Nephron (organoid): ENCODE results near the gene PLA2G1B.

Experiments used
- H3K27ac Mint-ChIP-seq, 3 experiments: 2 replicates each; pipeline ENCODE4 v1.8.0; 2020; ENCODE audit warnings: mixed read lengths in 3 of 3, mild to moderate bottlenecking in 2 of 3, moderate library complexity in 1 of 3
- H3K27me3 Mint-ChIP-seq: 2 replicates; pipeline ENCODE4 v1.8.0; 2021; ENCODE audit warnings: low read depth, mild to moderate bottlenecking, moderate library complexity, mixed read lengths
- H3K36me3 Mint-ChIP-seq: 2 replicates; pipeline ENCODE4 v1.8.0; 2020; ENCODE audit warnings: low read depth, mixed read lengths
- H3K4me1 Mint-ChIP-seq: 2 replicates; pipeline ENCODE4 v1.8.0; 2020; ENCODE audit warnings: mixed read lengths
- H3K4me3 Mint-ChIP-seq, 3 experiments: 2 replicates each; pipeline ENCODE4 v1.8.0; 2020; ENCODE audit warnings: mild to moderate bottlenecking in 3 of 3, mixed read lengths in 3 of 3, moderate library complexity in 2 of 3
- H3K9me3 Mint-ChIP-seq: 2 replicates; pipeline ENCODE4 v1.8.0; 2020; ENCODE audit warnings: mixed read lengths
- TF ChIP-seq, protein P1 (sequence below), 3 experiments: fragments of 200-600 bp; sonication (generic); IDR thresholded peaks; one replicate each; pipeline ENCODE4 v1.5.0; 2021; ENCODE audit warnings: antibody characterized with exemption in 3 of 3; ENCODE audit not compliant: unreplicated experiment in 3 of 3

PLA2G1B gene

DNA sequence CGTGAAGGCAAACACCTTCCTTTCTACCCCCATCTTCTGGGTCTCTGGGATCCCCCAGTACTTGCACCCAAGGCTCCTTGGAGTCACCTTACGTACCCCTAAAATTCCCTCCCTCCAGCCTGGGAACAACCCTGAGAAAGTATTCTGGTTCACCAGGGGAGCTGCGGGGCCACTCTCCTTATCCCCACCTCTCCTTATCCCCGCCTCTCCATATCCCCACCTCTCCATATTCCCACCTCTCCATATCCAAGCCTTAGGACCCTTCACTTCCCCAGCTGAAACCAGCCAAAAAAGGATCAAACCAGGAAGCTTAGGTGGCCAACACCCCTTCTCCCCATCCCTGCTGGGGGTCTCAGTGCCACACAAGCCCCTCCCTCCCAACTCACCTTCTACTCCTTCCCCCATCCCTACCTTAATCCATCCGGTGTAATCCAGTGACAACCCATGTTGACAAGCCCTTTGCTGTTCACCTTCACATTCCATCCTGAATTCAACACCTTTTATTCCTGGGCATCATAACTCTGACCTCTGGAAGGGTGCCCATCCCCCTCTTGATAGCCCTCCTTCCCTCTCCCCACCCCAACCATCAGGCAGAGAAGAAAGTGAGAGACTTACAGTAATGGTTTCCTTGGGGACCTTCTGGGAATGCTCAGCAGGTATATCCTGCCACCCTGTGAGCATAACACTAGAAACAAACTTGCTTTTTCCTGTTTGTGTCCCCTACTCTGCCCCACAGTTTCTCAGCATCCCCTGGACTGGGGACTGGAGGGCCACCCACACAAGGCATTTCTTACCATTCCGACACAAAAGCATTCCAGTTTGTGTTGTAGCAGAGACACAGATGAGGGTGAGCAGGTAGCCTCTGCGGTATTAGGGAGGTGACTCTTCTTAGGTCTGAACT, 43.0 kb upstream of the PLA2G1B start:
- Mint-ChIP-seq H3K9me3 (no peaks in the 10 kb centered on the region), H3K36me3 (peaks cover 7% of the 10 kb centered on the region), H3K27me3 (peaks cover 75% of the 10 kb centered on the region), H3K4me1 (peaks cover 20% of the 10 kb centered on the region), H3K4me3 (peak overlapping the region; percentile 94 to 96 (median 95)), H3K27ac (peak overlapping the region; percentile 57 to 96 (median 88))
- TF ChIP-seq, protein P1, sequence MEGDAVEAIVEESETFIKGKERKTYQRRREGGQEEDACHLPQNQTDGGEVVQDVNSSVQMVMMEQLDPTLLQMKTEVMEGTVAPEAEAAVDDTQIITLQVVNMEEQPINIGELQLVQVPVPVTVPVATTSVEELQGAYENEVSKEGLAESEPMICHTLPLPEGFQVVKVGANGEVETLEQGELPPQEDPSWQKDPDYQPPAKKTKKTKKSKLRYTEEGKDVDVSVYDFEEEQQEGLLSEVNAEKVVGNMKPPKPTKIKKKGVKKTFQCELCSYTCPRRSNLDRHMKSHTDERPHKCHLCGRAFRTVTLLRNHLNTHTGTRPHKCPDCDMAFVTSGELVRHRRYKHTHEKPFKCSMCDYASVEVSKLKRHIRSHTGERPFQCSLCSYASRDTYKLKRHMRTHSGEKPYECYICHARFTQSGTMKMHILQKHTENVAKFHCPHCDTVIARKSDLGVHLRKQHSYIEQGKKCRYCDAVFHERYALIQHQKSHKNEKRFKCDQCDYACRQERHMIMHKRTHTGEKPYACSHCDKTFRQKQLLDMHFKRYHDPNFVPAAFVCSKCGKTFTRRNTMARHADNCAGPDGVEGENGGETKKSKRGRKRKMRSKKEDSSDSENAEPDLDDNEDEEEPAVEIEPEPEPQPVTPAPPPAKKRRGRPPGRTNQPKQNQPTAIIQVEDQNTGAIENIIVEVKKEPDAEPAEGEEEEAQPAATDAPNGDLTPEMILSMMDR (IDR thresholded peaks at IDR 0.05; ENCODE audit: unreplicated experiment in 3 of 3), result no peak

DNA sequence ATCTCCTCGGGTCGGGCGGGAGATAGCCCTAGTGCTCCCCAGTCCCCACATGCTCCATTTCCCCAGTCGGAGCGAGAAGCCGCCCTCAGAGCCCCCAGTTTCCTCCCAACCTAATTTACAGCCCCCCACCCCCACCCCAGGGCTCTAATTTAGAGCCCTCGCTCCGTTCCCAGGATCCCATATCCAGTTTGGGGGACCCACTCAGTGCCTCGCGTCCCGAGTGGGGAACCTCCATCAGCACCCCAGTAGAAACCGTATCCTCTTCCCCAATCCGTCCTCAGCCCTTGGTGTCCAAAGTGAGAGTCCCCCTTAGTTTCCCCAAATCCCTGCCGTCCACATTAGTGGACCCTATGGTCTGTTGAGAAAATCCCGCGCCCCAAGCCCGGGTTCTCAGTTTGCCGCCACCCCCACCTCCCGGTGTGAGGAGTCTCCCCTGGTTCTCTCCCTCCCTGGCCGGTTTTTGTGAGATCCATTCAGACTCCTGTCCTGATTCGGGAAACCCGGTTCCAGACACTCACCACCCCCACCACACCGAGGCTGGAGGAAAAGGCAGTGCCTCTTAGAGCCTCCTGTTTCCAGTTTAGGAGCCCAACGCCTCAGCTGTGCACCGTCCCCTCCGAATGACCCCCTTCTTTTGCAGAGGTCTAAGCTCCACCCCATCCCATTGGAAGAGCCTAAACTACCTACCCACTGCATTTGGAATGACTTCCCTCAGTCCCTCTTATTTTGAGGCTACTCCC, 42.2 kb upstream of the PLA2G1B start:
- H3K36me3 Mint-ChIP-seq, result peaks cover 11% of the 10 kb centered on the region
- TF ChIP-seq, protein P1 (IDR thresholded peaks at IDR 0.05; ENCODE audit: unreplicated experiment in 3 of 3), result no peak

DNA sequence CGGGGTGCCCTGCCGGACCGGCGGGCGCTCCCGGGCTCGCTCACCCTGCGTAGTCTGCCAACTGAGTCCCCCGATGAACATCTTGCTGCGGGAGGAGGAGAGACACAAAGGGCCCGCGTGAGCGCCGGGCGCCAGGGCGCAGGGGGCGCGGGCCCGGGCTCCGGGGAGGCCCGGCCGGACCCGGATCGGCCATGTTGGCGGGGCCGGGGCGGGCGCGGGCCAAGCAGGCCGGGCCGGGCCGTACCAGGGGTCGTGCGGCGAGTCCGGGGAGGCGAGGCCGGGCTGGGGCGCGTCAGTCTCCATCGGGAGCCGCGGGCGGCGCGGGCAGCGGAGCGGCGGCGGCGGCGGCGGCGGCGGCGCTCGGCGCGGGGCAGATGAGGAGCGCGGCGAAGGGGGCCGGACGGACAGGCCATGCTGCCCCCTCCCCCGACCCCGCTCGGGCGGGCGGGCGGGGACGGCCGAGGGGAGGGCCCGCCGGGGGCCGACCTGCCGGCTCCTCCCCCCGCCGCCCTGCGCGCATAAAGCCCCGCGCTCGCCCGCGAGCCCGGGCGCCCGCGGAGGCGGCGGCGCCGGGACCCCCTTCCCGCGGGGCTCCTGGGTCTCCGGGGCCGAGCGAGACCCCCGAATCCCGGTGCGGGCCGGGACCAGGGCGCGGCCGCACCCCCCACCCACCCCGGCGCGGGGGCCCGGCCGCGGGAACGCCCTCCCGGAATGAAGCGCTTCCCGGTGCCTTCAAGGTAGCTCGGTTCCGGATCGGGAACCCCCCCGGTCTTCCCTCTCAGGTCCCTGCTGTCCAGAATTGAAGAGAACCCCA, 41.4 kb upstream of the PLA2G1B start, which contains the start of gene MSI1:
TSS of gene MSI1 (minus strand) at position 376 of the 814 bp plus-strand sequence. CDS start at position 303, 73 bp downstream.
- H3K36me3 Mint-ChIP-seq, result peaks cover 16% of the 10 kb centered on the region
- H3K27ac Mint-ChIP-seq, result peak within 1 kb of the TSS; percentile 57 to 96 (median 88)
- H3K27me3 Mint-ChIP-seq, result peaks cover 61% of the 10 kb centered on the region
- H3K9me3 Mint-ChIP-seq, result no peaks in the 10 kb centered on the region
- peak within 1 kb of the TSS; percentile 94 to 96 (median 95) for H3K4me3 Mint-ChIP-seq
- H3K4me1 Mint-ChIP-seq, result peaks cover 26% of the 10 kb centered on the region
- TF ChIP-seq, protein P1 (IDR thresholded peaks at IDR 0.05; ENCODE audit: unreplicated experiment in 3 of 3), result no peak

More for the DNA sequence above, 42.2 kb upstream of the PLA2G1B start:
- Mint-ChIP-seq H3K4me3 (peak overlapping the region; percentile 94 to 96 (median 95)), H3K9me3 (no peaks in the 10 kb centered on the region), H3K27me3 (peaks cover 69% of the 10 kb centered on the region), H3K4me1 (peaks cover 20% of the 10 kb centered on the region), H3K27ac (peak overlapping the region; percentile 57 to 96 (median 88))

DNA sequence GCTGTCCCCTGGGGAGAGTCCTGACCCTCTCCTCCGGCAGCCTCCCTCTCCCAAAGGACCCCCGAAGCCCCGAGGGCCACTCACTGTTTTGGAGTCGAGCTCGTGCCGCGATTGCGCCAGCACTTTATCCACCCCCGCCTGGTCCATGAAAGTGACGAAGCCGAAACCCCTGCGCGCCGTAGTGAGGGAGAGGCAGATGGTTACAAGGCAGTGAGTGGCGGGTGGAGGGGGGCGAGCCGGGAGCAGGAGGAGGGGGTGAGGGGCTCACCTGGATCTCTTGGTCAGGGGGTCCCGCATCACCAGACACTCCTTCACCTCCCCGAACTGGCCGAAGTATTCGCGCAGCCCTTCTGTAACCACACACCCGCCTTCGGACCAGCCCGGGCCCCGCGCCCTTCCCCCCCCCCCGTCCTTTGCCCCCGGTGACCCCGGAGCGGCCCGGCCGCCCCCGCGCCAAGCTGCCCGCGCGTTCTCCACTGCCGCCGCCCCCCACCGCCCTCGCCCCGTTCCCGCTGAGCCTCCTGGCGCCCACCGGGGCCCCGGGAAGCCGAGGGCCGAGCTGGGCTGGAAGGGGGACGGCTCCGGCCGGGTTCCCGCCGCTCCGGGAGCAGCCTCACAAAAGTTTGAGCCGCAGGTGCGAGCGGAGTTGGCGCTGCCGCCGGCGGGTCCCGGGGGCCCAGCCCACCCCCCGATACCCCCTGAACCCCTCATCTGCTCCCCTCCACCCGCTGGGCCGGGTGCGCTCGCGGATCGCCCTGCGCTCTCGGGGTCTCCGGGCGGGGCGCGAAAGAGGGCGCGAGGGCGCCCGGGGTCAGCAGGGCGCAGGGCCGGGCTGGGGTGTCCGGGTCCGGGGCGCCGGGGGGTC, 40.6 kb upstream of the PLA2G1B start:
- Mint-ChIP-seq H3K27ac (peak overlapping the region; percentile 45 to 84 (median 76)), H3K27me3 (peaks cover 55% of the 10 kb centered on the region), H3K36me3 (peaks cover 24% of the 10 kb centered on the region), H3K9me3 (no peaks in the 10 kb centered on the region), H3K4me3 (peak overlapping the region; percentile 86 to 92 (median 89)), H3K4me1 (peaks cover 35% of the 10 kb centered on the region)
- TF ChIP-seq, protein P1 (IDR thresholded peaks at IDR 0.05; ENCODE audit: unreplicated experiment in 3 of 3), result no peak
